ENCODE measurements around the gene TMEM270.

TMEM270 gene

GRCh38 chr7:73890555-73891147 is 29.7 kb downstream of the TMEM270 start:
- DNase-seq, result no peak

- DNase-seq, result no peak
Measured at GRCh38 chr7:73891178-73891885, 30.4 kb downstream of the TMEM270 start.

GRCh38 chr7:73892003-73892999 is 31.3 kb downstream of the TMEM270 start:
- no peak for DNase-seq

- no peak for DNase-seq
Measured at GRCh38 chr7:73893342-73894101, 32.6 kb downstream of the TMEM270 start.

GRCh38 chr7:73894166-73894565 is 33.2 kb downstream of the TMEM270 start:
- DNase-seq, result no peak

GRCh38 chr7:73894733-73895551 is 34.0 kb downstream of the TMEM270 start:
- DNase-seq, result no peak

GRCh38 chr7:73895626-73896025 is 34.7 kb downstream of the TMEM270 start:
- no peak for DNase-seq

- no peak for DNase-seq
Measured at GRCh38 chr7:73896454-73896853, 35.5 kb downstream of the TMEM270 start.

- DNase-seq, result no peak
Measured at GRCh38 chr7:73899731-73900142, 38.8 kb downstream of the TMEM270 start.

- no peak for DNase-seq
Measured at GRCh38 chr7:73900286-73900685, 39.3 kb downstream of the TMEM270 start.

GRCh38 chr7:73901231-73901822 is 40.4 kb downstream of the TMEM270 start:
- no peak for DNase-seq

- DNase-seq, result no peak
Measured at GRCh38 chr7:73901823-73902597, 41.1 kb downstream of the TMEM270 start.

GRCh38 chr7:73903321-73904218 is 42.6 kb downstream of the TMEM270 start:
- no peak for DNase-seq

GRCh38 chr7:73904219-73905137 is 43.5 kb downstream of the TMEM270 start:
- DNase-seq, result no peak

- DNase-seq, result no peak
Measured at GRCh38 chr7:73905360-73905759, 44.4 kb downstream of the TMEM270 start.

GRCh38 chr7:73906874-73907273 is 45.9 kb downstream of the TMEM270 start:
- no peak for DNase-seq

GRCh38 chr7:73907554-73908122 is 46.7 kb downstream of the TMEM270 start:
- DNase-seq, result no peak

- no peak for DNase-seq
Measured at GRCh38 chr7:73908123-73908611, 47.2 kb downstream of the TMEM270 start.
